ENCODE results near the gene FAM241B. TPM values are rescaled to one million over a fixed set of nuclear protein-coding genes. Genes with fewer than 3 reads are reported as not detected.
A peak's percentile ranks its signal among the peaks of the same experiment; 100 is the strongest.

FAM241B gene
- total and polyA plus RNA-seq, 5 experiments from 2014 or later, result 11.2 to 18.5 (median 15.2) TPM

DNA sequence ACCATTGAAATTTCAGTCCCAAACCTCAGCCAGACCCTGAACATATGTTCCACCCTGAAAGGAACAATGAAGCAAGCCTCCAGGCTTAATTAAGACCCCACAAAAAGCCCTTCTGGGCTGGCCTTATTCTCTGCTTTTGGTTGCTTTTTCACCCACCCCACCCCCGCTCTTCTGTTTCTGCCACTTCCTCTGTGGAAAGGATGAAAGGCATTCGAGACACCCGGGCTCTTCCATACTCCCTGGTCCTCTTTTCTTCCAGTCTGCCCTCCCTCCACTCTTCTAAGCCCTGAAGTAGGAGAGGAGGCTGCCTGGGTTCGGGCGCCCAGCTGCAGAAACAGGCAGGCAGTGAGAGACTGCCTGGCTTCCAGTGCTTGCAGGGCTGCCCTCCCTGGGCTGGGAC lies 9.4 kb upstream of the FAM241B start:
- Mint-ChIP-seq H3K4me1 (peaks cover 22 to 46% (median 39%) of the 10 kb centered on the region in 4 donors), H3K27me3 (no peaks in the 10 kb centered on the region), H3K4me3 (peak overlapping the region in 6 of 10 donors; percentile 14 to 51 (median 45)), H3K27ac (peak overlapping the region in 1 of 10 donors; percentile 40), H3K9me3 (peaks cover 3 to 22% (median 12%) of the 10 kb centered on the region in 9 donors), H3K36me3 (peaks cover 0 to 11% (median 7%) of the 10 kb centered on the region in 3 donors)
- no peak for DNase-seq
- ATAC-seq, result peak in 1 of 2 donors; percentile 44
- POLR2A ChIA-PET, result no interaction called here

DNA sequence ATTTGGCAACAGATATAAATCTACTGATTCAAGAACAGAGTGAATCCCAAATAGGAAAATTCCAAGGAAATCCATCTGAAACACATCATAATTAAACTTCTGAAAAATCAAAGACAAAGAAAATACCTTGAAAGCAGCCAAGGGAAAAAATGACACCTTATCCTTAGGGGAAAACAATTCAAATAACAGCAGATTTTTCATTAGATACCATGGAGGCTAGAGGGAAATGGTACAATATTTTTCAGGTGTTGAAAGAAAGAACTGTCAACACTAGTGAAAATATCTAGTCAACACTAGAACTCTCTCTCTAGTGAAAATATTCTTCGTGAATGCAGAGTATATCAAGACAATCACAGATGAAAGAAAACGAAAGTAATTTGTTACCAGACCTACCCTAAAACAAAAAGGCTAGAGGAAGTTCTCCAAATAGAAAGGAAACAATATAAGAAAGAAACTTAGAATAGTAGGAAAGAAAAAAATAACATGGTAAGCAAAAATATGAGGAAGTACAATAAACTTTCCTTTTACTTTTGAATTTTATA lies 5.7 kb upstream of the FAM241B start:
- POLR2A ChIA-PET, result no interaction called here
- peaks cover 0 to 11% (median 7%) of the 10 kb centered on the region in 3 donors for H3K36me3 Mint-ChIP-seq
- H3K27me3 Mint-ChIP-seq, result no peaks in the 10 kb centered on the region
- DNase-seq (peak in 3 of 10 donors; percentile 35 to 69 (median 65)), ATAC-seq (peak; percentile 86 to 97)
- H3K4me3 Mint-ChIP-seq, result peak overlapping the region; percentile 17 to 63 (median 34)
- peak overlapping the region; percentile 24 to 91 (median 80) for H3K27ac Mint-ChIP-seq
- H3K9me3 Mint-ChIP-seq, result peaks cover 3 to 22% (median 12%) of the 10 kb centered on the region in 9 donors
- peaks cover 25 to 56% (median 40%) of the 10 kb centered on the region in 4 donors for H3K4me1 Mint-ChIP-seq

DNA sequence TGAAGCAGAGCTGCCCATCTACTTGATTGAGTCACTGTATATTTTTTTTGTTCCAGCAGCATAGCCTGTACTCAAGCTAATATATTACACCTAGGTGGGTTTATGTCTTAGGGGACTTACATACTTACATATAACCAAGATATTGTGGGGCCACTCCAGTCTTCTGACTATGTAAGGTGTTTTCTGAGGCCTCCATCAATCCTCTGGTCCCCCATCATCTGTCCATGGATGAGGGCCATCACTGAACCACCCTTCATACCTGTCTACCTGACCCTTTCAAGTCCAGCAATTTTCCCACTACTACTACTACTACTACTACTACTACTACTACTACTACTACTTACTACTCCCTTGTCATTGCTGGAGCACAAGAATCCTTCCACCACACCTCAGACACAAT lies 3.2 kb upstream of the FAM241B start:
- Mint-ChIP-seq H3K27me3 (no peaks in the 10 kb centered on the region), H3K27ac (peak overlapping the region in 1 of 10 donors; percentile 32), H3K4me1 (peaks cover 17 to 51% (median 27%) of the 10 kb centered on the region in 4 donors), H3K9me3 (peaks cover 3 to 22% (median 12%) of the 10 kb centered on the region in 9 donors), H3K4me3 (no peak overlapping the region), H3K36me3 (peaks cover under 1 to 11% (median 7%) of the 10 kb centered on the region in 3 donors)
- POLR2A ChIA-PET, result no interaction called here
- DNase-seq, result no peak
- no peak for ATAC-seq

DNA sequence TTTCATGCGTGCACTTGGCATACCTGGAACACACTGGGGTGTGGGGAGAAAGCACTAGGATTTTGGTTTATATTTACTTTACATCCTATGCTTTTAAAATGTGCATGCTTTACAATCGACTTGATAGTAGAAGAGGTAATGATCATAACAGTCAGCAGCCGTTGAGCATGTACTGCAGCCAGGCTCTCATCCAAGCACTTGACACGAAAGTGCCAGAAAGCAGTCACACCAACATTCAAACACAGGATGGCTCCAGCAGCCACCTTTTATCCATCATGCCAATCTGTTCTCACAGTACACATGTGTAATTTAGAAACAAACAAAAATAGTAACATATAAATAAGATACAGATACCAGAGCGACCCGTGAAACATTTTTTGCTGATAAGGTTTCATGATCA lies 1.2 kb upstream of the FAM241B start:
- peak overlapping the region in 8 of 10 donors; percentile 23 to 88 (median 68) for H3K4me3 Mint-ChIP-seq
- ATAC-seq, result no peak

GRCh38 chr10:69629519-69629896 lies 539 bp upstream of the FAM241B start:
- Mint-ChIP-seq H3K9me3 (peaks cover 0 to 9% (median 2%) of the 10 kb centered on the region in 9 donors), H3K36me3 (peaks cover 3 to 16% (median 4%) of the 10 kb centered on the region in 3 donors), H3K27ac (peak overlapping the region in 8 of 10 donors; percentile 0 to 76 (median 40)), H3K4me1 (peaks cover 11 to 35% (median 14%) of the 10 kb centered on the region in 4 donors), H3K4me3 (peak overlapping the region; percentile 61 to 88 (median 70)), H3K27me3 (no peaks in the 10 kb centered on the region)
- no peak for DNase-seq
- POLR2A ChIA-PET, result interaction anchor here (0.6 kb wide), 1 partner anchor 457 kb away, joined by 3 read pairs; no protein-coding TSS in a partner anchor
- ATAC-seq, result no peak

More for the DNA sequence above, 1.2 kb upstream of the FAM241B start:
- no peaks in the 10 kb centered on the region for H3K27me3 Mint-ChIP-seq
- DNase-seq, result no peak
- peaks cover 0 to 15% (median 6%) of the 10 kb centered on the region in 9 donors for H3K9me3 Mint-ChIP-seq
- peaks cover 5 to 16% (median 9%) of the 10 kb centered on the region in 3 donors for H3K36me3 Mint-ChIP-seq
- H3K27ac Mint-ChIP-seq, result peak overlapping the region in 4 of 10 donors; percentile 0 to 76 (median 36)
- POLR2A ChIA-PET, result interaction anchor here (0.6 kb wide), 1 partner anchor 457 kb away, joined by 3 read pairs; no protein-coding TSS in a partner anchor
- H3K4me1 Mint-ChIP-seq, result peaks cover 13 to 41% (median 20%) of the 10 kb centered on the region in 4 donors

GRCh38 chr10:69630651-69631400 lies 779 bp downstream of the FAM241B start:
- Mint-ChIP-seq H3K4me1 (peaks cover 10 to 26% (median 12%) of the 10 kb centered on the region in 4 donors), H3K27ac (peak overlapping the region in 9 of 10 donors; percentile 2 to 90 (median 70)), H3K27me3 (no peaks in the 10 kb centered on the region), H3K4me3 (peak overlapping the region; percentile 67 to 85 (median 74)), H3K36me3 (peaks cover 0 to 16% (median 4%) of the 10 kb centered on the region in 3 donors), H3K9me3 (no peaks in the 10 kb centered on the region)
- POLR2A ChIA-PET, result no interaction called here
- ATAC-seq, result no peak
- DNase-seq, result no peak

GRCh38 chr10:69631566-69631965 lies 1.5 kb downstream of the FAM241B start:
- Mint-ChIP-seq H3K9me3 (no peaks in the 10 kb centered on the region), H3K27ac (peak overlapping the region; percentile 2 to 90 (median 60)), H3K36me3 (peaks cover 0 to 16% (median 4%) of the 10 kb centered on the region in 3 donors), H3K4me3 (peak overlapping the region; percentile 67 to 85 (median 74)), H3K4me1 (peaks cover 7 to 23% (median 12%) of the 10 kb centered on the region in 4 donors), H3K27me3 (no peaks in the 10 kb centered on the region)
- no peak for ATAC-seq
- POLR2A ChIA-PET, result no interaction called here
- DNase-seq, result no peak

- peak overlapping the region in 1 of 10 donors; percentile 87 for H3K27ac Mint-ChIP-seq
- POLR2A ChIA-PET, result no interaction called here
- H3K4me1 Mint-ChIP-seq, result peaks cover 8 to 23% (median 11%) of the 10 kb centered on the region in 4 donors
- DNase-seq (no peak), ATAC-seq (no peak)
- peaks cover 0 to 16% (median 4%) of the 10 kb centered on the region in 3 donors for H3K36me3 Mint-ChIP-seq
- H3K4me3 Mint-ChIP-seq, result peak overlapping the region in 4 of 10 donors; percentile 37 to 67 (median 55)
- H3K9me3 Mint-ChIP-seq, result no peaks in the 10 kb centered on the region
- H3K27me3 Mint-ChIP-seq, result no peaks in the 10 kb centered on the region
These were observed 2.6 kb downstream of the FAM241B start for GRCh38 chr10:69632516-69633199.

DNA sequence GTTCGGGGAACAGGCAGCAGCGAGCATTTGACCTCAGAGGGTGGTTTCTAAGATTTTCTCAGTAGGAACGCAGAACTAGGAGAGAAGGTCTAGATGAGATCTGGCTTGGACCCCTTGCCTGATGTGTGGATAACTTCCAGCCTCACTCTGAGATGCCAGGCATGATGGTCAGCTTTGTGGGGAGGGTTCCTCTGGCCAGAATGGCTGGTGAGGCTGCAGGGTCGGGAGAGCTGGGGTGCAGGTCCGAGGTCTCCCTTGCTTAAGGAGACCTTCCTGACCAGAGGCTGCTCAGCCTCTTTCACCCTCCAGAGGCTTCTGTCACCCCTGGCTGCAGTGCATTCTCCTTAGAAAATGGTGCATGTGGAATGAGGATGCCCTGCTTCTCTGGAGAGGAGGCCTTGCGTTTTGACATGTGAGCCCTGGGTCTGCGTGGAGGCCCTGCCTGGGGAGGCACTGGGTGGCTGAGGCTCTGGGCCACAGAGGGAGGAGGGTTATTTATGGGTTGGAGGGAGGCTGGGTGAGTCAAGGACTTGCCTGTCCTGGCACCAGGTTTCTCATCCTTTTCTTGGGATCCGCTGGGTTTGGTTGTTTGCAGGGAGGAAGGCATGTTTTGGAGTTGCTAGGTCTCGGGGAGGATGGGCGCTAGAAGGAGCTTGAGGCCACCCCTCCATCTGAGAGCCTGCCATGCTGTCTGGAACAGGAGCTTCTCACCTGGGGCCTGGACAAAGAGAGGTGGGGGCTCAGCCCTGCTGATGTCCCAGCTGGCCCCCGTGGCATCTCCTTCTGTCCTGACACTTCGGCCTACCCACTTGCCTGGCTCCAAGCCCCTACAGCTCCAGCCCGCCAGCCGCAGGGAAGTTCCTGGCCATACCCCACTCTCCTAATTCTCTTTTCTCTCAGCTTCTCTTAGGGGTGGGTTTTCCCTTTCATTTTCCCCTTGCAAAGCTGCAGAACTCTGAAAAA lies 3.9 kb downstream of the FAM241B start:
- Mint-ChIP-seq H3K27me3 (no peaks in the 10 kb centered on the region), H3K4me3 (no peak overlapping the region), H3K9me3 (no peaks in the 10 kb centered on the region), H3K4me1 (peaks cover 8 to 19% (median 11%) of the 10 kb centered on the region in 4 donors), H3K27ac (peak overlapping the region in 2 of 10 donors; percentile 50 to 76), H3K36me3 (peaks cover 0 to 16% (median 4%) of the 10 kb centered on the region in 3 donors)
- DNase-seq (no peak), ATAC-seq (no peak)
- POLR2A ChIA-PET, result no interaction called here

GRCh38 chr10:69634759-69635425 lies 4.8 kb downstream of the FAM241B start:
- H3K4me1 Mint-ChIP-seq, result peaks cover 9 to 13% (median 11%) of the 10 kb centered on the region in 4 donors
- ATAC-seq, result no peak
- no peaks in the 10 kb centered on the region for H3K9me3 Mint-ChIP-seq
- H3K27ac Mint-ChIP-seq, result no peak overlapping the region
- POLR2A ChIA-PET, result no interaction called here
- no peak for DNase-seq
- no peaks in the 10 kb centered on the region for H3K27me3 Mint-ChIP-seq
- H3K36me3 Mint-ChIP-seq, result peaks cover 0 to 16% (median 4%) of the 10 kb centered on the region in 3 donors
- no peak overlapping the region for H3K4me3 Mint-ChIP-seq
